ENCODE data around the gene CBFB.
"Not testable (repeated sequence)": the region's sequence is repeated elsewhere in the genome, so short reads cannot be mapped to it uniquely, and the experiment has no call there.

Gene CBFB

GRCh38 chr16:67028696-67029253 lies at the start of gene CBFB:
TSS of gene CBFB (plus strand) at chr16:67029149. CDS start at chr16:67029408, 259 bp downstream.
- Mint-ChIP-seq H3K27ac (peak within 1 kb of the TSS; percentile 90), H3K4me1 (peaks cover 32% of the 10 kb centered on the region), H3K9me3 (no peaks in the 10 kb centered on the region), H3K36me3 (peaks cover 42% of the 10 kb centered on the region), H3K4me3 (peak within 1 kb of the TSS; percentile 78)
- peak; percentile 94 for ATAC-seq
- peak; percentile 92 to 97 for DNase-seq (ENCODE audit: low spot score in 2 of 2)

- peaks cover 67% of the 10 kb centered on the region for H3K4me1 Mint-ChIP-seq
- H3K27ac Mint-ChIP-seq = peak overlapping the region; percentile 99
- ATAC-seq = no peak
Observed at GRCh38 chr16:66983033-66983432, 45.9 kb upstream of the CBFB start.

GRCh38 chr16:66984892-66985311 lies 44.0 kb upstream of the CBFB start:
- Mint-ChIP-seq H3K36me3 (peaks cover 25% of the 10 kb centered on the region), H3K9me3 (no peaks in the 10 kb centered on the region), H3K4me1 (peaks cover 65% of the 10 kb centered on the region), H3K27ac (peak overlapping the region; percentile 99), H3K4me3 (peak overlapping the region; percentile 66)
- DNase-seq (ENCODE audit: low spot score in 2 of 2) (peak; percentile 54 to 89), ATAC-seq (peak; percentile 95)

More at GRCh38 chr16:66983033-66983432, 45.9 kb upstream of the CBFB start:
- no peak overlapping the region for H3K4me3 Mint-ChIP-seq
- peaks cover 27% of the 10 kb centered on the region for H3K36me3 Mint-ChIP-seq
- DNase-seq (ENCODE audit: low spot score in 2 of 2) = no peak
- no peaks in the 10 kb centered on the region for H3K9me3 Mint-ChIP-seq

- DNase-seq (ENCODE audit: low spot score in 2 of 2) (no peak), ATAC-seq (no peak)
- Mint-ChIP-seq H3K9me3 (no peaks in the 10 kb centered on the region), H3K27ac (peak overlapping the region; percentile 99), H3K36me3 (peaks cover 15% of the 10 kb centered on the region), H3K4me3 (peak overlapping the region; percentile 64), H3K4me1 (peaks cover 55% of the 10 kb centered on the region)
Observed at GRCh38 chr16:66986559-66986958, 42.4 kb upstream of the CBFB start.

GRCh38 chr16:66988197-66988788 lies 40.7 kb upstream of the CBFB start, which contains the start of gene CES4A:
TSS of gene CES4A (plus strand) at chr16:66988589. CDS start at chr16:66988773, 184 bp downstream.
- Mint-ChIP-seq H3K27ac (peak within 1 kb of the TSS; percentile 88), H3K4me3 (peak within 1 kb of the TSS; percentile 64), H3K4me1 (peaks cover 48% of the 10 kb centered on the region), H3K36me3 (peaks cover 15% of the 10 kb centered on the region), H3K9me3 (no peaks in the 10 kb centered on the region)
- no peak for ATAC-seq
- no peak for DNase-seq (ENCODE audit: low spot score in 2 of 2)

GRCh38 chr16:66991545-66992077 lies 37.3 kb upstream of the CBFB start:
- H3K9me3 Mint-ChIP-seq = no peaks in the 10 kb centered on the region

GRCh38 chr16:66993558-66993957 lies 35.4 kb upstream of the CBFB start:
- not testable (repeated sequence) for H3K27ac Mint-ChIP-seq; H3K36me3 Mint-ChIP-seq; H3K4me3 Mint-ChIP-seq; DNase-seq (ENCODE audit: low spot score in 2 of 2); H3K4me1 Mint-ChIP-seq; H3K9me3 Mint-ChIP-seq; ATAC-seq

More at GRCh38 chr16:66991545-66992077, 37.3 kb upstream of the CBFB start:
- H3K27ac Mint-ChIP-seq = no peak overlapping the region
- ATAC-seq = no peak
- no peak overlapping the region for H3K4me3 Mint-ChIP-seq
- no peaks in the 10 kb centered on the region for H3K36me3 Mint-ChIP-seq
- DNase-seq (ENCODE audit: low spot score in 2 of 2) = no peak
- peaks cover 23% of the 10 kb centered on the region for H3K4me1 Mint-ChIP-seq

GRCh38 chr16:66996324-66996982 lies 32.5 kb upstream of the CBFB start:
- Mint-ChIP-seq H3K4me3 (no peak overlapping the region), H3K36me3 (peaks cover 6% of the 10 kb centered on the region)
- no peak for ATAC-seq

GRCh38 chr16:66996983-66997358 lies 32.0 kb upstream of the CBFB start:
- H3K27ac Mint-ChIP-seq = peak overlapping the region; percentile 12
- ATAC-seq (no peak), DNase-seq (ENCODE audit: low spot score in 2 of 2) (no peak)
- H3K4me3 Mint-ChIP-seq = no peak overlapping the region
- peaks cover 10% of the 10 kb centered on the region for H3K36me3 Mint-ChIP-seq
- peaks cover 26% of the 10 kb centered on the region for H3K4me1 Mint-ChIP-seq
- no peaks in the 10 kb centered on the region for H3K9me3 Mint-ChIP-seq

More at GRCh38 chr16:66996324-66996982, 32.5 kb upstream of the CBFB start:
- no peak for DNase-seq (ENCODE audit: low spot score in 2 of 2)
- H3K4me1 Mint-ChIP-seq = peaks cover 21% of the 10 kb centered on the region
- no peak overlapping the region for H3K27ac Mint-ChIP-seq
- H3K9me3 Mint-ChIP-seq = no peaks in the 10 kb centered on the region

- Mint-ChIP-seq H3K4me1 (peaks cover 39% of the 10 kb centered on the region), H3K36me3 (peaks cover 12% of the 10 kb centered on the region)
- DNase-seq (ENCODE audit: low spot score in 2 of 2) = peak in 1 of 2 donors; percentile 72
Observed at GRCh38 chr16:67000384-67001351, 28.3 kb upstream of the CBFB start.

GRCh38 chr16:67001726-67002125 lies 27.2 kb upstream of the CBFB start:
- Mint-ChIP-seq H3K4me3 (peak overlapping the region; percentile 64), H3K4me1 (peaks cover 42% of the 10 kb centered on the region)
- ATAC-seq = peak; percentile 34

More at GRCh38 chr16:67000384-67001351, 28.3 kb upstream of the CBFB start:
- Mint-ChIP-seq H3K9me3 (no peaks in the 10 kb centered on the region), H3K4me3 (peak overlapping the region; percentile 64), H3K27ac (peak overlapping the region; percentile 82)
- ATAC-seq = peak; percentile 68

GRCh38 chr16:67006930-67007658 lies 21.9 kb upstream of the CBFB start:
- Mint-ChIP-seq H3K9me3 (no peaks in the 10 kb centered on the region), H3K4me1 (peaks cover 28% of the 10 kb centered on the region), H3K4me3 (no peak overlapping the region), H3K36me3 (peaks cover under 1% of the 10 kb centered on the region), H3K27ac (peak overlapping the region; percentile 52)
- DNase-seq (ENCODE audit: low spot score in 2 of 2) (no peak), ATAC-seq (no peak)

More at GRCh38 chr16:67001726-67002125, 27.2 kb upstream of the CBFB start:
- DNase-seq (ENCODE audit: low spot score in 2 of 2) = no peak
- Mint-ChIP-seq H3K27ac (peak overlapping the region; percentile 54), H3K36me3 (peaks cover 12% of the 10 kb centered on the region), H3K9me3 (no peaks in the 10 kb centered on the region)

GRCh38 chr16:67009158-67009557 lies 19.8 kb upstream of the CBFB start:
- ATAC-seq (no peak), DNase-seq (ENCODE audit: low spot score in 2 of 2) (no peak)
- peak overlapping the region; percentile 11 for H3K27ac Mint-ChIP-seq
- H3K36me3 Mint-ChIP-seq = no peaks in the 10 kb centered on the region
- H3K9me3 Mint-ChIP-seq = no peaks in the 10 kb centered on the region
- H3K4me3 Mint-ChIP-seq = no peak overlapping the region
- H3K4me1 Mint-ChIP-seq = peaks cover 23% of the 10 kb centered on the region

- ATAC-seq (no peak), DNase-seq (ENCODE audit: low spot score in 2 of 2) (no peak)
- no peak overlapping the region for H3K4me3 Mint-ChIP-seq
- H3K4me1 Mint-ChIP-seq = peaks cover 35% of the 10 kb centered on the region
- no peak overlapping the region for H3K27ac Mint-ChIP-seq
- H3K9me3 Mint-ChIP-seq = no peaks in the 10 kb centered on the region
- peaks cover 4% of the 10 kb centered on the region for H3K36me3 Mint-ChIP-seq
Observed at GRCh38 chr16:67011274-67011673, 17.7 kb upstream of the CBFB start.
